HCT116 (cell line): ENCODE results near the gene TMEM129. TPM values are rescaled to one million over a fixed set of nuclear protein-coding genes. Genes with fewer than 3 reads are reported as not detected.

Experiments used
- ATAC-seq: fragments of 200-7000 bp; cut with Tn5 transposase; 2 replicates; pipeline ENCODE4 v1.9.1; 2020; ENCODE audit warnings: mild to moderate bottlenecking, moderate library complexity
- BruUV-seq: library from RNA; stranded (reverse); fragments of 400-500 nt; replicated peaks from 2 replicates; lab custom pipeline; 2021; lab: Mats Ljungman, UMichigan
- CTCF ChIA-PET: fragments of 300-600 bp; sonication (Branson Sonifier 250); formaldehyde crosslinking; loops from one replicate; lab custom pipeline; 2021; ENCODE audit warnings: antibody characterized with exemption; lab: Charles Lee
- POLR2A ChIA-PET: fragments of 300-600, 350-600 bp; sonication (Branson Sonifier 250); formaldehyde crosslinking; loops from one replicate; lab custom pipeline; 2021; ENCODE audit warnings: antibody characterized with exemption; lab: Charles Lee
- RAD21 ChIA-PET, 2 experiments: fragments of 300-600 bp; sonication (Branson Sonifier 250); formaldehyde crosslinking; loops; one replicate each; lab custom pipeline; 2023; ENCODE audit warnings: low total read pairs in 2 of 2; ENCODE audit not compliant: uncharacterized antibody in 2 of 2, unreplicated experiment in 2 of 2, low non-redundant PET in 1 of 2; lab: Charles Lee
- DNase-seq: peaks from one replicate; pipeline ENCODE4 v3.0.0-alpha.2; 2010; ENCODE audit warnings: low read depth, low spot score
- H2AFZ ChIP-seq: fragments of 200-600 bp; shearing (Covaris generic), sonication (generic); 2 replicates; pipeline ENCODE4 v1.6.1; 2017; ENCODE audit warnings: low read depth, mixed run types, mixed read lengths, antibody characterized with exemption, low read length; ENCODE audit not compliant: poor library complexity, severe bottlenecking
- H3K27ac ChIP-seq: 2 replicates; pipeline ENCODE4 v1.5.1; 2012; ENCODE audit warnings: low read depth, low read length
- H3K27me3 ChIP-seq: fragments of 200-600 bp; sonication (generic); 2 replicates; pipeline ENCODE4 v1.6.1; 2016; ENCODE audit warnings: mixed run types, low read length, mixed read lengths; ENCODE audit not compliant: insufficient read depth
- H3K36me3 ChIP-seq, 2 experiments: fragments of 200-500 bp in 1 of 2; fragments of 200-600 bp in 1 of 2; sonication (Bioruptor generic) in 1 of 2; sonication (generic) in 1 of 2; 2 replicates each; pipeline versions ENCODE4 v1.5.1 to v1.6.1; 2014 to 2016; ENCODE audit warnings: low read length in 2 of 2, inconsistent platforms in 1 of 2, mixed read lengths in 1 of 2, mixed run types in 1 of 2; ENCODE audit not compliant: insufficient read depth in 2 of 2, control insufficient read depth in 1 of 2
- H3K4me1 ChIP-seq, 2 experiments: fragments of 200-600 bp in 1 of 2; sonication (generic) in 1 of 2; 2 replicates each; pipeline versions ENCODE4 v1.5.1 to v1.6.1; 2012 to 2017; ENCODE audit warnings: low read length in 2 of 2, inconsistent platforms in 1 of 2, mild to moderate bottlenecking in 1 of 2, mixed read lengths in 1 of 2, mixed run types in 1 of 2, moderate library complexity in 1 of 2; ENCODE audit not compliant: insufficient read depth in 2 of 2, control insufficient read depth in 1 of 2
- H3K4me2 ChIP-seq: fragments of 200-600 bp; sonication (generic); 2 replicates; pipeline ENCODE4 v1.6.1; 2017; ENCODE audit warnings: mixed run types, low read length, mixed read lengths
- H3K4me3 ChIP-seq, 2 experiments: fragments of 200-600 bp in 1 of 2; sonication (generic) in 1 of 2; replicated peaks in 1 of 2; 2 replicates each; pipeline ENCODE4 v1.5.1; 2011 to 2016; ENCODE audit warnings: low read length in 2 of 2, control low read depth in 1 of 2, low read depth in 1 of 2, mild to moderate bottlenecking in 1 of 2, mixed read lengths in 1 of 2, mixed run types in 1 of 2
- H3K79me2 ChIP-seq: fragments of 200-600 bp; sonication (generic); 2 replicates; pipeline ENCODE4 v1.6.1; 2017; ENCODE audit warnings: mild to moderate bottlenecking, mixed run types, low read length, moderate library complexity, mixed read lengths; ENCODE audit not compliant: insufficient read depth
- H3K9ac ChIP-seq: fragments of 200-600 bp; sonication (generic); 2 replicates; pipeline ENCODE4 v1.6.1; 2016; ENCODE audit warnings: low read length, mixed read lengths
- H3K9me2 ChIP-seq: fragments of 200-600 bp; sonication (generic), shearing (Covaris generic); 2 replicates; pipeline ENCODE4 v1.6.1; 2017; ENCODE audit warnings: mixed run types, mild to moderate bottlenecking, moderate library complexity; ENCODE audit not compliant: insufficient read depth
- H3K9me3 ChIP-seq, 2 experiments: fragments of 200-500 bp in 1 of 2; fragments of 200-600 bp in 1 of 2; sonication (Bioruptor generic) in 1 of 2; sonication (generic) in 1 of 2; 2 replicates each; pipeline ENCODE4 v1.6.1; 2014 to 2017; ENCODE audit warnings: low read length in 2 of 2, mixed read lengths in 2 of 2, inconsistent platforms in 1 of 2, low read depth in 1 of 2, mild to moderate bottlenecking in 1 of 2, mixed run types in 1 of 2, moderate library complexity in 1 of 2; ENCODE audit not compliant: control insufficient read depth in 1 of 2, insufficient read depth in 1 of 2
- H4K20me1 ChIP-seq: fragments of 200-600 bp; sonication (generic), shearing (Covaris generic); 2 replicates; pipeline ENCODE4 v1.6.1; 2017; ENCODE audit warnings: mixed run types, mild to moderate bottlenecking, moderate library complexity; ENCODE audit not compliant: insufficient read depth
- CBX3 ChIP-seq: IDR thresholded peaks from 2 replicates; pipeline ENCODE4 v1.6.1; 2012; ENCODE audit warnings: low read depth
- CEBPB ChIP-seq: IDR thresholded peaks from 2 replicates; pipeline ENCODE4 v1.6.1; 2012; ENCODE audit warnings: low read depth
- EGR1 ChIP-seq: IDR thresholded peaks from 2 replicates; pipeline ENCODE4 v1.6.1; 2012; ENCODE audit warnings: low read depth
- ELF1 ChIP-seq: IDR thresholded peaks from 2 replicates; pipeline ENCODE4 v1.6.1; 2012; ENCODE audit warnings: low read depth, borderline replicate concordance
- EZH2 ChIP-seq: fragments of 200-600 bp; sonication (generic); IDR thresholded peaks from 2 replicates; pipeline ENCODE4 v1.6.1; 2017; ENCODE audit warnings: antibody characterized with exemption, mixed run types
- POLR2A ChIP-seq: IDR thresholded peaks from 2 replicates; pipeline ENCODE4 v1.7.0; 2011; ENCODE audit warnings: borderline replicate concordance; ENCODE audit not compliant: insufficient read depth, insufficient read length; ENCODE audit errors: extremely low read depth
- SIN3A ChIP-seq: IDR thresholded peaks from 2 replicates; pipeline ENCODE4 v1.6.1; 2012; ENCODE audit warnings: low read depth
- SRF ChIP-seq: IDR thresholded peaks from 2 replicates; pipeline ENCODE4 v1.6.1; 2012; ENCODE audit warnings: low read depth
- TCF7L2 ChIP-seq: IDR thresholded peaks from 2 replicates; pipeline ENCODE4 v1.7.0; 2011; ENCODE audit warnings: borderline replicate concordance, inconsistent platforms; ENCODE audit not compliant: insufficient read depth, insufficient read length; ENCODE audit errors: extremely low read depth
- YY1 ChIP-seq: IDR thresholded peaks from 2 replicates; pipeline ENCODE4 v1.6.1; 2011; ENCODE audit warnings: low read length, low read depth, moderate library complexity, mild to moderate bottlenecking; ENCODE audit not compliant: insufficient replicate concordance; ENCODE audit errors: extremely low read depth
- ZFX ChIP-seq: fragments of 450-650 bp; IDR thresholded peaks from 2 replicates; pipeline ENCODE4 v1.6.1; 2017
- ZNF274 ChIP-seq: fragments of 200-500 bp; sonication (Bioruptor generic); IDR thresholded peaks from 2 replicates; pipeline ENCODE4 v1.6.1; 2014; ENCODE audit warnings: mild to moderate bottlenecking, low read depth, low read length, inconsistent platforms
- intact Hi-C: fragments of 100-400 bp; cut with micrococcal nuclease; formaldehyde crosslinking; loops from 2 replicates; pipeline ENCODE4 v1.10.0; 2022
- total RNA-seq: library from RNA; stranded (reverse); gene quantifications from one replicate; pipeline ENCODE4 v1.2.1, GENCODE V29; 2021; ENCODE audit not compliant: unreplicated experiment
- TF ChIP-seq, protein P1 (sequence below): IDR thresholded peaks from 2 replicates; pipeline ENCODE4 v1.6.1; 2012
- TF ChIP-seq, protein P2 (sequence below), 3 experiments: fragments of 200-600 bp in 1 of 3; sonication (generic) in 1 of 3; IDR thresholded peaks in 2 of 3; conservative IDR thresholded peaks in 1 of 3; 2 replicates each; pipeline ENCODE4 v1.5.1; 2012 to 2017; ENCODE audit warnings: low read depth in 2 of 3, low read length in 2 of 3, antibody characterized with exemption in 1 of 3, borderline replicate concordance in 1 of 3, control low read depth in 1 of 3, mild to moderate bottlenecking in 1 of 3, mixed read lengths in 1 of 3, mixed run types in 1 of 3, moderate library complexity in 1 of 3; ENCODE audit not compliant: insufficient read depth in 1 of 3
- TF ChIP-seq, protein P3 (sequence below): IDR thresholded peaks from 2 replicates; pipeline ENCODE4 v1.6.1; 2012
- TF ChIP-seq, protein P4 (sequence below): IDR thresholded peaks from 2 replicates; pipeline ENCODE4 v1.6.1; 2011; ENCODE audit warnings: mild to moderate bottlenecking, low read length, moderate library complexity; ENCODE audit not compliant: insufficient replicate concordance; ENCODE audit errors: extremely low read depth

TMEM129 gene
- total RNA-seq, 1 experiment from 2014 or later, result 29.4 TPM

DNA sequence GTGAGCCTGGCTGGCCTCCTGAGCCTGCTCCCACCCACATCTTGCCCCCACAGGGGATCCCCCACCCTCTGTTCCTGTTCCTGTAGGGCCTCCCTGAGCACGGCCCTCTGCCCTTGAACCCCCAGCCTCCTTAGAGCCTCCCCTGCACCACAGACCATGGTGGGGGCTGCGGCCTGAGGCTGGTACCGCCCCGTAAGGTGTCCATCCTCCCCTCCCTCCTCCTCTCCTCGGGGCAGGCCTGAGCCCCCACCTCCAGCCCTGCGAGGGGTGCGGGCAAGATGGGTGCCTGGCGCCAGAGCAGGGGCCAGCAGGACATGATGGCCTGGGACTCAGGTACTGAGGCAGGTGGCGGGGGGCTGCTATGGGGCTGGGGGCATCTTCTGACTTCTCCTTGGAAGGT is 43.5 kb upstream of the TMEM129 start:
- ChIA-PET CTCF (no interaction called here), POLR2A (interaction anchor here (0.8 kb wide), 1 partner anchor 13 kb away, joined by 3 read pairs; no protein-coding TSS in a partner anchor), RAD21 (no interaction called here)
- Histone ChIP-seq H3K4me1 (peaks cover 43 to 44% of the 10 kb centered on the region in 2 experiments), H3K36me3 (no peaks in the 10 kb centered on the region), H2AFZ (no peak overlapping the region), H3K27ac (no peak overlapping the region), H3K9me2 (no peaks in the 10 kb centered on the region), H3K79me2 (no peaks in the 10 kb centered on the region), H3K4me3 (no peak overlapping the region), H4K20me1 (no peaks in the 10 kb centered on the region), H3K4me2 (no peak overlapping the region), H3K9me3 (no peaks in the 10 kb centered on the region), H3K27me3 (no peaks in the 10 kb centered on the region), H3K9ac (no peak overlapping the region)
- ATAC-seq (no peak), DNase-seq (no peak)
- no peak for TF ChIP-seq SIN3A
- TF ChIP-seq EZH2, result no peak
- TF ChIP-seq, protein P1, sequence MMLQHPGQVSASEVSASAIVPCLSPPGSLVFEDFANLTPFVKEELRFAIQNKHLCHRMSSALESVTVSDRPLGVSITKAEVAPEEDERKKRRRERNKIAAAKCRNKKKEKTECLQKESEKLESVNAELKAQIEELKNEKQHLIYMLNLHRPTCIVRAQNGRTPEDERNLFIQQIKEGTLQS, result no peak
- TF ChIP-seq, protein P2, sequence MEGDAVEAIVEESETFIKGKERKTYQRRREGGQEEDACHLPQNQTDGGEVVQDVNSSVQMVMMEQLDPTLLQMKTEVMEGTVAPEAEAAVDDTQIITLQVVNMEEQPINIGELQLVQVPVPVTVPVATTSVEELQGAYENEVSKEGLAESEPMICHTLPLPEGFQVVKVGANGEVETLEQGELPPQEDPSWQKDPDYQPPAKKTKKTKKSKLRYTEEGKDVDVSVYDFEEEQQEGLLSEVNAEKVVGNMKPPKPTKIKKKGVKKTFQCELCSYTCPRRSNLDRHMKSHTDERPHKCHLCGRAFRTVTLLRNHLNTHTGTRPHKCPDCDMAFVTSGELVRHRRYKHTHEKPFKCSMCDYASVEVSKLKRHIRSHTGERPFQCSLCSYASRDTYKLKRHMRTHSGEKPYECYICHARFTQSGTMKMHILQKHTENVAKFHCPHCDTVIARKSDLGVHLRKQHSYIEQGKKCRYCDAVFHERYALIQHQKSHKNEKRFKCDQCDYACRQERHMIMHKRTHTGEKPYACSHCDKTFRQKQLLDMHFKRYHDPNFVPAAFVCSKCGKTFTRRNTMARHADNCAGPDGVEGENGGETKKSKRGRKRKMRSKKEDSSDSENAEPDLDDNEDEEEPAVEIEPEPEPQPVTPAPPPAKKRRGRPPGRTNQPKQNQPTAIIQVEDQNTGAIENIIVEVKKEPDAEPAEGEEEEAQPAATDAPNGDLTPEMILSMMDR (IDR thresholded peaks at IDR 0.05 in 2 of 3, conservative IDR thresholded peaks at IDR 0.05 in 1 of 3; ENCODE audit: borderline replicate concordance in 1 of 3, insufficient read depth in 1 of 3, low read depth in 2 of 3, low read length in 2 of 3), result no peak
- TF ChIP-seq ZNF274, result no peak
- no peak for TF ChIP-seq POLR2A
- TF ChIP-seq, protein P3, sequence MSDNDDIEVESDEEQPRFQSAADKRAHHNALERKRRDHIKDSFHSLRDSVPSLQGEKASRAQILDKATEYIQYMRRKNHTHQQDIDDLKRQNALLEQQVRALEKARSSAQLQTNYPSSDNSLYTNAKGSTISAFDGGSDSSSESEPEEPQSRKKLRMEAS, result no peak
- TF ChIP-seq EGR1, result no peak
- TF ChIP-seq SRF, result no peak
- no peak for TF ChIP-seq CEBPB
- no peak for TF ChIP-seq ELF1
- TF ChIP-seq CBX3, result no peak
- TF ChIP-seq ZFX, result no peak
- no peak for TF ChIP-seq TCF7L2
- no peak for TF ChIP-seq YY1
- TF ChIP-seq, protein P4, sequence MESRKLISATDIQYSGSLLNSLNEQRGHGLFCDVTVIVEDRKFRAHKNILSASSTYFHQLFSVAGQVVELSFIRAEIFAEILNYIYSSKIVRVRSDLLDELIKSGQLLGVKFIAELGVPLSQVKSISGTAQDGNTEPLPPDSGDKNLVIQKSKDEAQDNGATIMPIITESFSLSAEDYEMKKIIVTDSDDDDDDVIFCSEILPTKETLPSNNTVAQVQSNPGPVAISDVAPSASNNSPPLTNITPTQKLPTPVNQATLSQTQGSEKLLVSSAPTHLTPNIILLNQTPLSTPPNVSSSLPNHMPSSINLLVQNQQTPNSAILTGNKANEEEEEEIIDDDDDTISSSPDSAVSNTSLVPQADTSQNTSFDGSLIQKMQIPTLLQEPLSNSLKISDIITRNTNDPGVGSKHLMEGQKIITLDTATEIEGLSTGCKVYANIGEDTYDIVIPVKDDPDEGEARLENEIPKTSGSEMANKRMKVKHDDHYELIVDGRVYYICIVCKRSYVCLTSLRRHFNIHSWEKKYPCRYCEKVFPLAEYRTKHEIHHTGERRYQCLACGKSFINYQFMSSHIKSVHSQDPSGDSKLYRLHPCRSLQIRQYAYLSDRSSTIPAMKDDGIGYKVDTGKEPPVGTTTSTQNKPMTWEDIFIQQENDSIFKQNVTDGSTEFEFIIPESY, result no peak
- no TSS peak for BruUV-seq
- intact Hi-C loops, result no loop called here
